Pancreas (tissue), 10 donors: Measurements from ENCODE around the gene PITPNC1. TPM values are rescaled to one million over a fixed set of nuclear protein-coding genes. Genes with fewer than 3 reads are reported as not detected.
A peak's percentile ranks its signal among the peaks of the same experiment; 100 is the strongest.

Source experiments
- ATAC-seq, 4 donors: fragments of 200-7000 bp; cut with Tn5 transposase; one replicate each; pipeline versions ENCODE4 v1.8.0 to v1.9.1; 2020; ENCODE audit warnings: mild to moderate bottlenecking in 4 of 4, moderate library complexity in 4 of 4
- DNase-seq, 6 donors: peaks; one replicate each; pipeline ENCODE4 v3.0.0-alpha.2; 2020
- FAIRE-seq: peaks from 2 replicates; lab custom pipeline; 2012; peaks lifted over from hg19 to GRCh38; lab: Jason Lieb, UNC
- H3K27ac ChIP-seq, 4 donors: fragments of 200-600 bp; sonication (generic); 1 replicate in 3 of 4; 2 replicates in 1 of 4; pipeline versions ENCODE4 v1.5.0 to v1.8.0; 2020
- H3K27me3 ChIP-seq, 4 donors: fragments of 200-600 bp; one replicate each; pipeline ENCODE4 v1.8.0; 2021
- H3K36me3 ChIP-seq, 3 donors: fragments of 200-600 bp; sonication (generic) in 1 of 3; one replicate each; pipeline versions ENCODE4 v1.5.0 to v1.8.0; 2020 to 2021
- H3K4me1 ChIP-seq, 3 donors: fragments of 200-600 bp; one replicate each; pipeline ENCODE4 v1.8.0; 2021
- H3K4me3 ChIP-seq, 4 donors: fragments of 200-600 bp; sonication (generic) in 2 of 4; one replicate each; pipeline versions ENCODE4 v1.5.0 to v1.8.0; 2020 to 2021
- H3K9me3 ChIP-seq, 4 donors: fragments of 200-600 bp; one replicate each; pipeline ENCODE4 v1.8.0; 2021
- WGBS, 2 donors: extraction: QIAGEN DNeasy Blood & Tissue Kit; methylation state at CpG; one replicate each; pipeline ENCODE4 v1.1.7; 2013; 5-methylcytosine and 5-hydroxymethylcytosine counted together
- intact Hi-C, 3 donors: fragments of 100-400 bp; cut with DNase I; formaldehyde crosslinking; loops; one replicate each; pipeline versions ENCODE4 v1.11.1 to v1.14.2; 2022
- polyA plus RNA-seq, 2 donors: library from polyadenylated mRNA; stranded (reverse); fragments of 200-250 nt; gene quantifications; one replicate each; pipeline ENCODE4 v1.2.3, GENCODE V29; 2013
- total RNA-seq, 6 donors: library from RNA; stranded (reverse); fragmentation: NEBNext Ultra II Directional in 4 of 6; extraction: Animal tissue kit (Norgen Biotek cat#: 25700) in 4 of 6; gene quantifications; one replicate each; pipeline versions ENCODE4 v1.2.1 to v1.2.4, GENCODE V29; 2021 to 2023
- TF ChIP-seq, protein P1 (sequence below), 4 donors: fragments of 200-600 bp; sonication (generic) in 3 of 4; IDR thresholded peaks; one replicate each; pipeline versions ENCODE4 v1.5.0 to v1.8.0; 2021; ENCODE audit warnings: antibody characterized with exemption in 4 of 4
- donor health status: healthy with polysubstance abuse.
- donor health status: DM: no; HTN: no; CAD: no; lungs with moderate emphysema.
- donor health status: DM: no; HTN: no; CAD: no.
- donor health status: control.
- donor health status: control.
- donor health status: Bipolar disorder and iron deficiency.
- donor health status: DM: yes; HTN: yes; CAD: no.
- donor health status: DM: no; HTN: no; CAD: no.
- donor health status: DM: no; HTN: no; CAD: no.
- donor health status: DM: yes; HTN: yes; CAD: no.

The PITPNC1 gene
- total and polyA plus RNA-seq, 8 donors: 9.5 to 28.8 (median 24.4) TPM

DNA sequence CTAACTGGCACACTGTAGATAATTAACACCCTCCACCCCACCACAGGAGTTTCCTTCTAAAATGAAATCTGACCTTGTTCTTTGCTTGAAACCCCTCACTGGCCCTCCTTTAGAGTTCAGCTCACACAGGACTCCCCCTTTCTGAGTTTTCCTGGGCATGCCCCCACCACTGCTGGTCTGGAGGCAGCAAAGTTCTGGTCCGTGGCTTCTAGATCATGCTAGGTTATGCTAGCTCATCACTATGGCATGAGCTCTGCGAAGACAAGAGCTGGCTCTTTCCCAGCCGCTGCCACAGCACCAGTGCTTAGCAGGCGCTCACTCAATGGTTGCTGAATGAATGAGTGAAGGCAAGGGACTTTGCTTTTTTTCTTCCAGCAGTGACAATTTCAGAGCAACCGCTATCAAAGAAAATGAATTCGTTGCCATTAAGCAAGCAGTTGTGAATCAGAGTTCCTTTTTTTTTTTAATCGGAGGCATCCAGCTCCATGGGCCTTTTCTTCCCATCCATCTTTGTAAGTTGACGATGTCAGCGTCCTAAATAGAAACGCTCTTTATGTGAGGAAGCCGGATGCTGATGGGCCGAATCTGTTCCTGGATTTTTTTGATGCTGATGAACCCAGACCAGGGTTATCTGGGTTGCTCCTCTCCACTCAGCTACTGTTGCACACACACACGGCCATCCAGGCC is 259.9 kb downstream of the PITPNC1 start:
- DNase-seq (peak in 2 of 6 donors; percentile 24 to 26), ATAC-seq (peak in 3 of 4 donors; percentile 21 to 30 (median 25)), FAIRE-seq (no peak)
- Histone ChIP-seq H3K9me3 (no peaks in the 10 kb centered on the region), H3K4me1 (peaks cover 10 to 34% (median 22%) of the 10 kb centered on the region in 3 donors), H3K4me3 (no peak overlapping the region), H3K27me3 (no peaks in the 10 kb centered on the region), H3K27ac (peak overlapping the region; percentile 10 to 72 (median 58)), H3K36me3 (no peaks in the 10 kb centered on the region)
- TF ChIP-seq, protein P1, sequence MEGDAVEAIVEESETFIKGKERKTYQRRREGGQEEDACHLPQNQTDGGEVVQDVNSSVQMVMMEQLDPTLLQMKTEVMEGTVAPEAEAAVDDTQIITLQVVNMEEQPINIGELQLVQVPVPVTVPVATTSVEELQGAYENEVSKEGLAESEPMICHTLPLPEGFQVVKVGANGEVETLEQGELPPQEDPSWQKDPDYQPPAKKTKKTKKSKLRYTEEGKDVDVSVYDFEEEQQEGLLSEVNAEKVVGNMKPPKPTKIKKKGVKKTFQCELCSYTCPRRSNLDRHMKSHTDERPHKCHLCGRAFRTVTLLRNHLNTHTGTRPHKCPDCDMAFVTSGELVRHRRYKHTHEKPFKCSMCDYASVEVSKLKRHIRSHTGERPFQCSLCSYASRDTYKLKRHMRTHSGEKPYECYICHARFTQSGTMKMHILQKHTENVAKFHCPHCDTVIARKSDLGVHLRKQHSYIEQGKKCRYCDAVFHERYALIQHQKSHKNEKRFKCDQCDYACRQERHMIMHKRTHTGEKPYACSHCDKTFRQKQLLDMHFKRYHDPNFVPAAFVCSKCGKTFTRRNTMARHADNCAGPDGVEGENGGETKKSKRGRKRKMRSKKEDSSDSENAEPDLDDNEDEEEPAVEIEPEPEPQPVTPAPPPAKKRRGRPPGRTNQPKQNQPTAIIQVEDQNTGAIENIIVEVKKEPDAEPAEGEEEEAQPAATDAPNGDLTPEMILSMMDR (IDR thresholded peaks at IDR 0.05): no peak
- intact Hi-C loops: no loop called here
- 76 to 79% methylated on average over 13 of the region's 13 CpGs for WGBS, 2 donors

DNA sequence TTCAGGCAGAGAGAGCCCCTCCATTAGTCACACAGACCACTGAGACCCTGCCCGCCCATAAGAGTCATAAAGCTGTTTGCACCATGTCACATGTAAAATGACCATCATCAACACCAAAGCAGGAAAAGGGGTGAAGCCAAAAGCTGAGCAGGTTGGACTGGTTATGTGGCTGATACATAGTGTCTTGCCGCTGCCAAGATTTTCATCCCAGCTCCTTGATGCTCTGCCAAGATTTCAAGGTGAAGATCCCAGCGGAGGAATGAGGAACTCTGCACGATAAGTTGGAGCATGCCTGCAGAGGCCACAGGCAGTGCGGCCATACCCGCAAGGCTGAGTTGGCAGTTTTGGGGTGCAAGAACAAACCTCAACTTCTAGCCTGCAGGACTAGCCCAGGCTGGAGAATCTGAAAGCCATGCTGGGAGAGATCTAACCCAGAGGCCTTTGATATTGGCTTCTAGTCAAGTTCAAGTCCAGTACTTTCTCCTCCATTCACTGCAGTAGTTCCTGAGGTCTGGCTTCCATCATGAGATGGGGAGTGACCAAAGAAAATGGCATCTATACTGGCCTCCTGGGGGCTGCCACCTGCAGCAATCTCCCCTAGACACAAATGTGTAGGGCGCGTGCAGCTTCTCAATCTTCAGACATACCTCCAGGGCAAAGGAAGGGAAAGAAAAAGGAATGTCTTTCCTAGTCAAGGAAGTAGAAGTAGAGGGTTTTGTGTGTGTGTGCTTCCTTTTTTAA is 261.0 kb downstream of the PITPNC1 start:
- FAIRE-seq: no peak

DNA sequence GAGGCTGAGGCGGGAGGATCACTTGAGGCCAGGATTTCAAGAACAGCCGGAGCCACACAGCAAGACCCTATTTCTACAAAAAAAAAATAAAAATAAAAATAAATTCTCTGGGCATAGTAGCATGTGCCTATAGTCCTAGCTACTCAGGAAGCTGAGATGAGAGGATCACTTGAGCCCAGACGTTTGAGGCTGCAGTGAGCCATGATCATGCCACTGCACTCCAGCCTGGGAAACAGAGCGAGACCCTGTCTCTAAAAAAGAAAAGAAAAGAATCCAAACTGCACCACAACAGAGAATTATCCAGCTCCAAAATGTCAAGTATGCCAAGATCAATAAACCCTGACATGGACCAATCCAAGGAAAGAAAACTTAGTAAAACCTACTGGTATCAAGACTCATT is 261.8 kb downstream of the PITPNC1 start:
- ATAC-seq (no peak), FAIRE-seq (no peak), DNase-seq (no peak)
- Histone ChIP-seq H3K4me1 (peaks cover 10 to 34% (median 22%) of the 10 kb centered on the region in 3 donors), H3K27ac (peak overlapping the region in 3 of 4 donors; percentile 0 to 70 (median 38)), H3K27me3 (no peaks in the 10 kb centered on the region), H3K4me3 (no peak overlapping the region), H3K9me3 (no peaks in the 10 kb centered on the region), H3K36me3 (no peaks in the 10 kb centered on the region)
- intact Hi-C loops: no loop called here
- TF ChIP-seq, protein P1 (IDR thresholded peaks at IDR 0.05): no peak
- 84 to 86% methylated on average over 4 of the region's 4 CpGs for WGBS, 2 donors

More for the DNA sequence above, 261.0 kb downstream of the PITPNC1 start:
- intact Hi-C loops: no loop called here
- Histone ChIP-seq H3K27ac (peak overlapping the region in 3 of 4 donors; percentile 47 to 72 (median 70)), H3K9me3 (no peaks in the 10 kb centered on the region), H3K36me3 (no peaks in the 10 kb centered on the region), H3K4me1 (peaks cover 10 to 34% (median 22%) of the 10 kb centered on the region in 3 donors), H3K27me3 (no peaks in the 10 kb centered on the region), H3K4me3 (no peak overlapping the region)
- 39 to 40% methylated on average over 8 of the region's 8 CpGs for WGBS, 2 donors
- TF ChIP-seq, protein P1 (IDR thresholded peaks at IDR 0.05): no peak
- DNase-seq: peak in 4 of 6 donors; percentile 67 to 85 (median 80)
- peak; percentile 79 to 83 (median 83) for ATAC-seq

DNA sequence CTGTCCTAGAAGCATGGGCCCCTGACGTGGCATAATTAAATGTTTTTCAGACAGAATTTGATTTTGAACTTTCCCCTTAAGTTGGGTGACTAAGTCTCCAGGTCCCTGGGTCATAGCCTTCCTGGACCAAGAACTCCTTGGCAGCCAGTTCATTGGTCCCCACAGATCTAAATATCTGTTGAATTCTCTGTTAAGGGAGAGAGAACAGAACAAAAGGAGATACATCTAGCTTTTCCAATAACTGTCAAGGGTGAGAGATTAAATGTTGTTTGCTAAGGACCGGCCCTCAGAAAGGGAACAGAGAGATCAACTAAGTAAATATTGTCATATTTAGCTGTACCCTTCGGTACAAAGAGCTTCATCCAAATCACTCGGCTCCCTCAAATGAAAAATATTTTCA is 262.5 kb downstream of the PITPNC1 start:
- H3K36me3 ChIP-seq: no peaks in the 10 kb centered on the region
- no peaks in the 10 kb centered on the region for H3K27me3 ChIP-seq
- FAIRE-seq: no peak
- intact Hi-C loops: no loop called here
- ATAC-seq: peak in 3 of 4 donors; percentile 33 to 64 (median 46)
- H3K27ac ChIP-seq: peak overlapping the region in 3 of 4 donors; percentile 0 to 70 (median 38)
- 18 to 22% methylated on average over 4 of the region's 4 CpGs for WGBS, 2 donors
- DNase-seq: no peak
- H3K9me3 ChIP-seq: no peaks in the 10 kb centered on the region
- TF ChIP-seq, protein P1 (IDR thresholded peaks at IDR 0.05): no peak
- peaks cover 10 to 34% (median 22%) of the 10 kb centered on the region in 3 donors for H3K4me1 ChIP-seq
- H3K4me3 ChIP-seq: no peak overlapping the region
